Kasumi-1 (cell line): Measurements from ENCODE around the gene PAOX.
A peak's percentile ranks its signal among the peaks of the same experiment; 100 is the strongest.

ENCODE experiments used
- DNase-seq, 2 experiments: peaks; one replicate each; lab custom pipeline; 2025; lab: John Stamatoyannopoulos, UW

The PAOX gene

DNA sequence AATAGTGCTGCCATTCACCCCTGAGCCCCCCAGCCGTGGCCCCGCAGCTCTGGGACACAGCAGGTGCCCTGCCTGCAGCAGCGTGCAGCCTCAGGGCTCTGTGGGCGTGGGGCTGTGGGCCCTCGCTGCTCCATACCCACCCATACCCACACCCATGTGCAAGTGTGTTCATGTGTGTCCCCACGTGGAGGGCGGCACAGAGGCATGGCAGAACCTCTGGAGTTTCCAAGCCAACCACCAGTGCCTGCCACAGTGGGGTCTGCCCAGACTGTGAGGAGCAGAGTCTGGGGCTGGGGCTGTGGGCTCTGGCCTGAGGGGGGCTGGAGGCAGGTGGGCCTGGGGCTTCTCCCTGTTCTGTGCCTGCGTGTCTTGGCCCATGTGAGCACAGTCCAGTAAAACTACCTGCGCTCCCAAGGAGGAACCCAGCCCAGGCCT is 29.5 kb upstream of the PAOX start:
- no peak for DNase-seq

DNA sequence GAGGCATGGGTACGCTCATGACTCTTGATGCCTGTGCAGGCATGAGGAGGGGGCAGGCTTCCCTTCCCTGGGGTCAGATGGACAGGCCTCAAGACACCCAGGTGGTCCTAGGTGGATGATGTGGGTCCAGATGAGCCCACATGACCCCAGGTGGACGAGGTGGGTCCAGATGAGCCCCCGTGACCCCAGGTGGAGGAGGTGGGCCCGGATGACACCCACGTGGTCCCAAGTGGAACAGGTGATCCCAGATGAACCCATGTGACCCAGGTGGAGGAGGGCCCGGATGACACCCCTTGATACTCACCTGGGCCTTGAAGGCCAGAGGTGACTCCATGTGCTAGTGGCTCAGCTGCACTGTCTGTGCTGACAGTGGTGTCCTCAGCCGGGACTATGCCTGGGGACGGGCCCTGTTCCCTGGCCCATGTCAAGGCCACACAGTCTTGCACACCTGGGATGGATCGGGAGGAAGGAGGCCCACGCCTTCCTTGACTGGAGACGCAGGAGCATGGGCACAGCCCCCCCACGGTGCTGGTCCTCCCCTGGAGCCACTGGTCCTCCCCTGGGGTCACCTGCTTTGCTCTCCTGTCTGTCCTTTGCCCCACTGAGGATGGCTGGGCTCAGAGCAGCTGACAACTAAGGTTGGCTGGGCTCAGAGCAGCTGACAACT is 28.6 kb upstream of the PAOX start:
- DNase-seq: no peak

DNA sequence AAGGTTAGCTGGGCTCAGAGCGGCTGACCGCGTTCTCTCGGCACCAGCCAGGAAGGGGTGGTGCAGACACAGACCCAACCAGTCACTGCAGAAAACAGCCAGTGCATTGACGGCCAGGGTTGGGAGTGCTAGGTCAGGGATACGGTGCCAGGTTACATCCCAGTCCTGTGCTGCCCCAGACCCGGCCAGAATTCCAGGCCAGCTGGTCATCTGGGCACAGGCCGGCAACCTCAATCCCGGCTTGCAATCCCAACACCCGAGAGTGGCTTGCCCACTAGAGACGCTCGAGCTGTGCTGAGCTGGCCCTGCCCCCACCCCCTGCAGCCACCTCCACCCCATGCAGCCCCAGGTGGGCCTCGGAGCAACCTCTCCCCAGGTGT is 28.1 kb upstream of the PAOX start:
- no peak for DNase-seq

DNA sequence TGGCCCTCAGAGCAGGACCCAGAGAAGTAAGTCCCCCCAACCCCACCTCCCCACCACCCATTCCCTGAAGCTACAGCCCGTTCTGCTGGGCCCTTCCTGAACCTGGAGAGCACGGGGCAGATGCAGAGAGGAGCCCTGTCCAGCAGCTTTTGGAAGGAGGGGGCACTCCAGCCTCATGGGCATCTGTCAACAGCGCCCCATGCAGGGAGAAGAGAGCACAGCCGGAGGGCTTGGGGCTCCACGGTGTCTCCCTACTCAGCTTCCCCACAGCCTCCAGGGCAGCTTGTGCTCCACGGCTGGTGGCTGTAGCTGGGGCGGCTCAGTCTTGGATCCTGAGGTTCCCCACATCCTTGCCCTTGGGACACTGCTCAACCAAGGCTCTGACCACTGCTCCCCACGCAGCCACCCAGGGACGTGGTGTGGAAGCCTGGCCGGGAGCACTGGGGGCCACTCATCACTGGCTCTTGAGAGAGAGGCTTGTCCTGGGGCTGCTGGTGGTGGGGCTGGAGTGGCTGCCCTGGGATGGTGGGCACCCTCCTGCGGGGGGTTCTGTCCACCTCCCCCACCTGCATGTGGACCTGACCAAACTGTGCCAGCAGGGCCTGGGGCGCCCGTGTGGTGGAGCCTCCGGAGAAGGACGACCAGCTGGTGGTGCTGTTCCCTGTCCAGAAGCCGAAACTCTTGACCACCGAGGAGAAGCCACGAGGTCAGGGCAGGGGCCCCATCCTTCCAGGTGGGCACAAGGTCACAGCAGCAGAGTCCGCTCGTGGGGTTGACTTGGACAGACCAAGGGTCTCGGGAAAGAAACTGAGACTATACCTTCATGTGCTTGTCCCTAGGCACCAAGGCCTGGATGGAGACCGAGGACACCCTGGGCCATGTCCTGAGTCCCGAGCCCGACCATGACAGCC is 27.4 kb upstream of the PAOX start:
- no peak for DNase-seq

DNA sequence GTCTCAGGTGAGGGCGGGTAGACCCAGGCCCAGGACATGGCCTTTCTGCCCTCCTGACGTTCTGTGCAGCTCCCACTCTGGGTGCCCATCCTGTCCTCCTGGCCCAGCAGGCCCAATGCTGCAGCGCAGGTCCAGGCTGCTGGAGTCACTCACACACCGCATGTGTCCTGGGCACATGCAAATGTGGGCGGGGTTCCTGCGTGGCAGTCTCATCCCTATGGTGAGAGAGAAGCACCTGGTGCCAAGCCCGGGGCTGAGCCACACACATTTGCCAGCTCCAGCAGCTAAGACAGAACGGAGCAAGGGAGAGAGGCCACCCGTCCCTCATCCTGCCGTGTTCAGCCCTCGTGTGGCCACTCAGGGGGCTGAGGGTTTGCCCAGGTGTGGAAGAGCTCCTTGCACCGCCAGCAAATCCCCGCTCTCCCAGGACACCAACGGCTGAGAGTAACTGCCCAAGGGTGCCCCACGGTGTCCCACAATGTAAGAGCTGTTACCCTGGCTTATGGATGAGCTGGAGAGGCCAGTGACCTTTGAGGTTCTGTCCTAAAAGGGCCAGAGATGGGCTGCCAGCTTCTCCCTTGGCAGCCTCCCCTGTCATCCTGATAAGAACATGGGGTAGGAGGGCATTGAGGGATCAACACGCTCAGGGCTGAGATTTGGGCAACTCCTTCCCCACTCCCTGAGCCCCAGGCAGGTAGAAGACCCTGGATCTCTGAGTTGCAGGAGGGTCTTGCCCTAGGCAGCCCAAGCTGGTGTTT is 25.7 kb upstream of the PAOX start:
- DNase-seq: no peak

DNA sequence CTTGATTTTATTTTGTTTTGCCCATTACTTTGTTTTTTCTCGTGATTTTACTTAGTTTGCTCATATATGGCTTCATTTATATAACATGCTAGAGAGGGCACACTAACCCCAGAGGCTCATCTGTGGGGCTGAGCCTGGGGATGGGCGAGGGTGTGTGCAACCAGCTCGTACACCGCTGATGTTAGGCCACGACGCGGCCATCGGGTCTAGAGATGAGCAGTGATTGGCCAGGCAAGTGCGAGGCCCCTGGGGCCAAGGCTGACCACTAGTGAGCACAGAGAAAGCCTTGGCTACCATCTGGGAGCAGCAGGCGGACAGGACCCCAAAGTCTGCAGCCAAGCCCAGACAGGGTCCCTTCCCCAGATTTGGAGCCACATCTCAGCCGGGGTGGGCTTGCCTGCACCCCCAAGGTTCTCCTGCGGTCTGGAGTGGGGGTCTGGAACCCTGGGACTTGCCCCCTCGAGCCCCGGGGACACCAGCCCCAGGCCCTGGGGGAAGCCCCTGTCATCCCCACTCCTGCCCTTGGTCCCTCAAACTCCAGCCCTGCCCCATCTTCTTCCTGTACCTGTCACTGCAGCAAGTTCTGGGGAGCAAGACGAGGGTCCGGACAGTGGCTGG is 25.0 kb upstream of the PAOX start:
- no peak for DNase-seq

DNA sequence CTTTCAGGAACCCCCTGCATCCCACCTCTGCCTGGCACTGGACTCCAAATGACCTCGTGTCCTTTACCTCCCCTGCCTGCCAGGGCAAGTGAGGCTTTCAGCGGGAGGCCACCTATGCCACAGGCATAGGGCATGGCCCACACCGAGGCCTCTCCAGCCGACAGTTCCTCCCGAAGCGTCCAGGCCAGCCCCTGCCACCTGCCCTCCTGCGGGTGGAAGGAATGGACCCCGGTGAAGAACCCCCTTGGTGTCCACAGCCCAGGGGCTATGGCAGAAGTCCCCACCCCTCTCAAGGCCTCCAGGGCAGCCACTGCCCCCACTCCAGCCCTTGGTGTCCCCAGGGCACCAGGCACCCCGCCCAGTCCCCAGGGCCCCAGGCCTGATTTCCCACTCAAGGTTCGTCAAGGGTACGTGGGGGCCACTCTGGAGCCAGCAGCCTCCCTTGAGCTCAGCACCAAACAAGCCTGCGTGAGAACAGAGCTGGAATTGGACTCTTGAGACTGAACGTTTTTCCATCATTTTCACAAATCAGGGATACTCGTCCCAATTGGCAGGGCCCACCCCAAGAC is 24.3 kb upstream of the PAOX start:
- DNase-seq: no peak

DNA sequence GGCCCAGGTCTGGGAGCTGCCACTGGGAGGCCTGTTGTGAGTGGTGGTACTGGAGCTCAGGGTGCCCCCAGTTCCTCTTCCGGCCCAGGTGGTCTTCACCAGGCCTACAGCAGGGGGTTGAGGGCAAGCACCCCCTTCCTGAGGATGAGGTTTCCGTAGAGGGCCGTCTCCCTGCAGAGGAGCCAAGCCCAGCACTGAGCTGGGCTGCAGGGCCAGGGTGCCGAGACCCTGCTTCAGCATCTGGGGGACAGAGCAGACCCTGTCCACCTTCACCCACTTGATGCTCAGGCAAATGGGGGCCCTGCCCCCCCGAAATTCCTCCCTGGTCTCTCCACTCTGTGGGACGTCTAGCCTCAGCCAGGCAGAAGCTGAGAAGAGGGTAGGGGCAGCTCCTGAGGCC is 23.8 kb upstream of the PAOX start:
- DNase-seq: no peak

DNA sequence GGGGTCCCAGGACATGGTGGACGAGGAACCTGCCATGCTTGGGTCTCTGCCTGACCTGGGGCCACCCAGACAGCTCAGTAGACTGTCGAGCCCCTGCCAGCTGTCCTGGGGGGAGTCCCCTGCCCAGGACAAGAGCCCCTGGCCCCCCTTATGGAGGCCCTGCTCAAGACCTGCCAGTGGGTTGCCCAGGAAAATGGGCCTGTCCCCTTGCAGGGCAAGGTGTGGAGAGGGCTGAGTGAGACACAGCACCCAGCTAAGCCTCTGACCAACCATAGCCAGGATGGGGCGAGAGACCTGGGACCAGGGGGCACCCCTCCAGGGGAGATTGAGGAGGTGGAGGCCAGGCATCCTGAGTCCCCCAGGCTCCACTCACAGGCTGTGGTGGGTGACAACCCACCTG is 23.1 kb upstream of the PAOX start:
- DNase-seq: no peak

DNA sequence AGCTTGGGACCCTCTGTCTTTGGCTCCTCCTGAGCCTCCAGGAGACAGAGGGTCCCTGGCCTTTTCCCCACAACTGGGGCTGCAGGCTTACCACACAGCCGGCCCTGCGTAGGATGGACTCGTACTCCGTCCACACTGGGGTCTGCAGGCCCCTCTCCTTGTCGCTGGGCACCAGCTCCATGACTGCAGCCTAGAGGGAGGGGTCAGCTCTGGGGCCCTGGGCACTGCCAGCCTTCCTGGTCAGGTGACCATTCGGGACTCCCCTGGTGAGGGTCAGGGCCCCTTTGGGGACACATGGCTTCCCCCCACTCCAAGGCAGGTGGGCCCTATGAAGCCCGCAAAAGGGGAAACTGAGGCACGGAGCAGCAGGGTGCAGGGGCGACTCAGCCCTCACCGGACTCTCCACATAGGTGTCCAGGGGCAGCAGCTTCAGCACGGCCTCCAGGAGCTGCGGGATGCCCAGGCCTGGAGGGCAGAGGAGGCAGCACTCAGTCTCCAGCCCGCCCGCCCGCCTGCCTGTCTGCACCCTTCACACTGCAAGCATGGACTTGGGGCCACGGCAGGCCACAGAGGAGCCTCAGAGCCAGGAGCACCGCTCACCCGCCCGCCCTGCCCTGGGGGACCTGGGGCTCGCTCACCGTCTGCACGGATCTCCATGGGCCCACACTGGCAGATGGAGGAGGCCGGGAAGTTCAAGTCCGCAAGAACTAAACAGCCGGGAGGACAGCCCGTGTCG is 22.3 kb upstream of the PAOX start:
- no peak for DNase-seq

DNA sequence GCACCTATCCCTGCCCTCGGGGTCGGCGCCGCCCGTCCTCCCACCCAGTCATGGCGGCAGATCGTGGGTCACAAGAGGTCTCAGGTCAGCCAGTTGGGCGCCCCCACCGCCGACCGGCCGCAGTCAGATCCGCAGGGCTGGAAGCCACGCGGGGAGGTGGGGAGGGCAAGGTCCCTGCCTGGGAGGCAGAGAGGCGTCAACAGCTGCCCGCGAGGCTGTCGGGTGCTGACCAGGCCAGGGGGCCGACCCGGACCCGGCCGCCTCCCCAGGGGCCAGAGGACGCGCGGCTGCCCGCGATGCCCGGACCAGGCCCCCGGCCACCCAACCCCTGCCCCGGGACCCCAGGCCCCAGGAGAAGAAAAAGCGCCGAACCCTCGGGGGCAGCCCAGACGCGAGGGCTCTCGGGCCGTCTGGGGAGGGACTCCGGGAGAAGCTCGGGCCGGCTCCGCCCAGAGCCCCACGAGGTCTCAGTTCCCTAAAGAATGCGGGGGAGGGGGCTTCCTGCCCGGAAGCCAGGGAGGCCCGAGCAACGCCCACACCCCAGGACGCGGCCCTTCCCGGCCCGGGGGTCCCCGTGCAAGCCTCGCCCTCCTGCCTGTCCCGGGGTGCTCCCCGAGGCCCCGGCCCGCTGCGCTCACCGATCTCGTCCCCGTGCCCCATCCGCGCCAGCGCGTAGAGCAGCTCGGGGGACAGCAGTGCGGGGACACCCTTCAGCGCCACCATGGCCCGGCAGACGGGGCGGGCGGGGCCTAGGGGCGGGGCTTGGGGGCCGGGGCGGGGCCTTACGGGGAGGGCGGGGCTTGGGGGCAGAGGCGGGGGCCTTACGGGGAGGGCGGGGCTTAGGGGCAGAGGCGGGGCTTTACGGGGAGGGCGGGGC is 21.5 kb upstream of the PAOX start, which contains the start of gene FUOM:
FUOM (minus strand) TSS at position 735 of the 877 bp plus-strand sequence; CDS start at position 723, 12 bp downstream.
- DNase-seq: peak; percentile 90 to 91

DNA sequence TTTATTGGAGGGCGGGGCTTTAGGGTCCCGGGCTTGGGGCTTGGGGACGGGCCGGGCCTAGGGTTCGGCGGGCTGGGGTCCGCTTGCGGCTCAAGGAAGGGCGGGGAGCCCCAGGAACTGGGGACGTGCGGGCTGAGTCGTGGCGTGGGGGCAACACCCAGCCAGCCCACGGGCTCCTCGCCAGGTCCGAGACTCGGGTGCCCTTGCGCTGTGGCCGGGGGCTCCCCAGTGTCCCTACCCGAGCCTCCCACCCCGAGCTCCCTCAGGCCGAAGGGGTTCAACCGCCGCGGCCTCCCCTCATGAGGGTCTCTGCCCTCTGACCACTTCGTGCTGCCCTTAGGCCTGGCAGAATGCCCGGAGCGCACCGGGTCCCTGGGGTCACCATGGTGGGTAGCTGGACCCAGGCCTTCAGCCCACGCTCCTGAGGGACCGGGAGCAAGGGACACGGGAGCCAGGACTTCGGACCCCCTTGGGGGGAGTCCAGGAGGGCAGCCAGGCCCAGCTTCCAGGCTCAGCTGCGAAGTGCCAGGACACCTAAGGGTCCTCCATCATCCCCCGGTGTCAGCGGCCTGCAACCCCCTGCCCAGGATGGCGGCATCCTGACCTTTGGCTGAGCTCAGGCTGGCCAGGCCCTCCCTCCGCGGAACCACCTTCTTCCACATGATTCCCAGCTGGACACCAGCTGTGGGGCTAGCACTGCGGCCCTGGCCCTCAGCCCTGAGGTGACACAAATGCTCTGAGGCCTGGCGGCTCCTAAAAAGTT is 20.7 kb upstream of the PAOX start:
- no peak for DNase-seq

DNA sequence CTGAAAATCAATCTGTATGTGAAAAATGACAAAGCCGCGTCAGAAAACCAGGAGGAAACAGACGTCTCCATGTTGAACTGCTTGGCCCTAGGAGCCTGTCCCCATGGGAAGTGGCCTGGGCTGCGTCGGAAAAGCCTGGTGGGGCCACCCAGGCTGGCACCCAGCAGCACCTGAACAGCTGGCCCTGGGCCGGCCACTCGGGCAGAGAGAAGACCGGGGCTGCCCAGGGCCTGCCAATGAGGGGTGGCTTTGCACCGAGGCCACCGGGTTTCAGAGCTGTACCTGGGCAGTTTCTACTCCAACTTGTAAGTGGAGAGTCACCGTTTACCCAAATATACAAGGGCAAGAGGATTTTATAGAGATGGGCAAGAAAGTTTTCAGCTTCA is 20.1 kb upstream of the PAOX start:
- no peak for DNase-seq

DNA sequence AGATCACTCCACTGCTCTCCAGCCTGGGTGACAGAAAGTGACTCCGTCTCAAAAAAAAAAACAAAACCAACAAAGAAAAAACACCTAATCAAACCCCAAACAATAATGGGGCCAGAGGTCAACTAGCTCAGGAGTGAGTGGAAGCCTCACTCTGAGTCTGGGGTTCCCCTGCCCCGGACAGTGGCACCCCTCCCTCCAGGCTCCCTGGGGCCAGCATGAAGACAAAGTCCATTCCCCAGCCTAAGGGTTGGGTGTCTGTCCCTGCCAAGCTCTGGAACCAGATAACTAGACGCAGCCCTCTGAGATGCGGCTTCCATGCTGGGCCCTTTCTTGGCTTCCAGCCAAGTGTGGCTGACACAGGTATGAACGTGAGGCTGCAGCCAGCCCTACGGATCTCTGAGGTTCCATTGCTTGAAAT is 19.5 kb upstream of the PAOX start:
- no peak for DNase-seq

DNA sequence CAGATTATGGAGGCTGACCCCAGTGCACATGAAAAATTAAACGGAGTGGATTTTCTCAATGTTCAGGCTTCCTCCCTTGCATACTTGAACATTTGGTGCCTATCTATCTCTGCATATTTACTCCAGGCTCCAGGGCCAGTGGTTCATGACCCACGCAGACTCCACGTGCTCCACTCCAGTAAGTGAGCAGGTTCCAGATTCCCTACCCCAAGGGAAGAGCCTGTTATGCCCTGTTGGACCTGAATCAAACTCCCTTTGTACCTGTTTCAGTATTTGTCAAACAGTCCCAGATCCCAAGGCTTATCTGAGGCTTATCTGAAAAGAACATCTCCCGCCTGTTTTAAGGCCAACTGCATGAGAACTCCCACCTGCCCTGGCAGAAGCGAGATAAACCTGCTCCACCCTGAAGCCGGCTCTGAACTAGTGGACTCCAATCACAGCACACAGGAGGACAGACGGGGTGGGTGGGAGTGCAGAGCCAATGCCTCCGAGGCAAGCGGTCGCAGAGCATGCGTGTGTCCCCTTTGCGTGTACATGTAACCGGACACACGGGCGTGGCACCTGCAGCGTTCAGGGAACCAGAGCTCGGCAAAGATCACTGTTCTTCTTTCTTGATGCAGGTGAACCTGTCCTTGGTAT is 19.0 kb upstream of the PAOX start:
- no peak for DNase-seq

DNA sequence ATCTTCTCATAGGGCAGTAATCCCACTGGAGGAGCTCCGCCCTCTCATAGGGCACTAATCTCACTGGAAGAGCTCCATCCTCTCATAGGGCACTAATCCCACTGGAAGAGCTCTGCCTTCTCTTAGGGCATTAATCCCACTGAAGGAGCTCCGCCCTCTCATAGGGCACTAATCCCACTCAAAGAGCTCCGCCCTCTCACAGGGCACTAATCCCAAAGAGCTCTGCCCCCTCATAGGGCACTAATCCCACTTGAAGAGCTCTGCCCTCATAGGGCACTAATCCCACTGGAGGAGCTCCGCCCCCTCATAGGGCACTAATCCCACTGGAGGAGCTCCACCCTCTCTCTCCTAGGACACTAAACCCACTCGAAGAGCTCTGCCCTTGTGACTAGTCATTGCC is 17.8 kb upstream of the PAOX start:
- no peak for DNase-seq

DNA sequence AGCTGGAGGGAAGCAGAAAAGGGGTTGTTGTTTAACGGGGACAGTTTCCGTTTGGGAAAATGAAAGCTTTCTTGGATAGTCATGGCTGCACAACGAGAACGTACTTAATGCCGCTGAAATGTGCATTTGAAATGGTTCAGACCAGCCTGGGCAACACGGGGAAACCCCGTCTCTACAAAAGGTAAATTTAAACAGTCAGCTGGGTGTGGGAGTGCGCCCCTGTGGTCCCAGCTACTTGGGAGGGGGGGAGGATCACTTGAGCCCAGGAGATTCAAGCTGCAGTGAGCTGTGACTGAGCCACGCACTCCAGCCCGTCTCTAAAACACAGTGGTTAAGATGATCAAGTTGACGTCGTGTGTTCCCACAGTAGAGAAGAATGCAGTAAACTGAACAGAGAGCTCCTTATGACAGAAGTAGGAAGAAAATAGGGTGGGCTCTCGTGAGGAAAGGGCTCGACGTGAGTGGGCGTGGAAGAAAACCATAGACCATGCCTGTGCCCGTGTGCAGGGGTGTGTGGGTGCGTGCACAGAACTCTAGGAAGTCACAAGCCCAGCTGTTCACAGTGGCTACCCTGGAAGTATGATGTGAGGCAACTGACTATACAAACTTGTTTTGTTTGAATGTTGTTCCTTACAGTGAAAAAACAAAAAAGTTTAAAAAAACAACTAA is 17.2 kb upstream of the PAOX start:
- DNase-seq: no peak

DNA sequence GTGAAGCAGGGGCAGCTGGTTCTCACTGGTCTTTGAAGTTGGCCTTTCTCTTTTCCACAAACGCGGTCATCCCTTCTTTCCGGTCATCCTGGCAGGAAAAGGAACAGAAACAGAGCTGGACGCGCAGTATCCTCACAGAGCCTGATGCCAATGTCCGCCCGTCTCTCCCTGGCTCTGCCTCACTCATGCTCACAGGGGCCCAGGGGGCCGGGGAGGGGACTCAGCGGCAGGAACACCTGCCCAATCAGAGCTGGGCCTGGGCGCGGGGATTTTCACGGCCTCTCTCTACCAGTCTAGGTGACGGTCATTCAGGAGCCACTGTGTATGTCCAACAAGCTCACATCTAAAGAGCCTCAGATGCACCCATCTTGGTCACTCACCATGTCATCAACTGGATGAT is 16.2 kb upstream of the PAOX start:
- no peak for DNase-seq
